ENCODE results near the gene ACTN1.

DNA sequence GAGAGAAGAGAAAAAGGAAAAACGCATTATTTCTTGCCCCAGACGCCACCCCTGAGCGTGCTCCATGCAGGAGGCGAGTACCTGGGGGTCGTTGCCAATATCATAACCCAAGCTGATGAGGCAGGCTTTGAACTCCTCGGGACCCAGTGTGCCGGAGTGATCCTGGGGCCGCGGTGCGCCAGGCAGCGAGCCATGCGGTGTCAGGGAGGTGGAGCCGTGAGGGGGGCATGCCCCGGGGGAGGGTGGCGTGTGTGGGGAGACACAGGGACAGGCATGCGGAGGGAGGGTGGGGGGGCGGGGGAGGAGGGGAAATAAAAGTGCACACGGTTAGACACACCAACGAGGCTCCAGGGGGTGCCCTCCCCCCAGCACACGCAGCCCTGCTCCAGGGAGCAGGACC, 100.2 kb downstream of the ACTN1 start:
- no peak for TF ChIP-seq EZH2phosphoT487 (IDR thresholded peaks at IDR 0.05; ENCODE audit: unreplicated experiment)
- no peak for TF ChIP-seq JUNB (IDR thresholded peaks at IDR 0.05; ENCODE audit: unreplicated experiment)
- TF ChIP-seq, protein P1, sequence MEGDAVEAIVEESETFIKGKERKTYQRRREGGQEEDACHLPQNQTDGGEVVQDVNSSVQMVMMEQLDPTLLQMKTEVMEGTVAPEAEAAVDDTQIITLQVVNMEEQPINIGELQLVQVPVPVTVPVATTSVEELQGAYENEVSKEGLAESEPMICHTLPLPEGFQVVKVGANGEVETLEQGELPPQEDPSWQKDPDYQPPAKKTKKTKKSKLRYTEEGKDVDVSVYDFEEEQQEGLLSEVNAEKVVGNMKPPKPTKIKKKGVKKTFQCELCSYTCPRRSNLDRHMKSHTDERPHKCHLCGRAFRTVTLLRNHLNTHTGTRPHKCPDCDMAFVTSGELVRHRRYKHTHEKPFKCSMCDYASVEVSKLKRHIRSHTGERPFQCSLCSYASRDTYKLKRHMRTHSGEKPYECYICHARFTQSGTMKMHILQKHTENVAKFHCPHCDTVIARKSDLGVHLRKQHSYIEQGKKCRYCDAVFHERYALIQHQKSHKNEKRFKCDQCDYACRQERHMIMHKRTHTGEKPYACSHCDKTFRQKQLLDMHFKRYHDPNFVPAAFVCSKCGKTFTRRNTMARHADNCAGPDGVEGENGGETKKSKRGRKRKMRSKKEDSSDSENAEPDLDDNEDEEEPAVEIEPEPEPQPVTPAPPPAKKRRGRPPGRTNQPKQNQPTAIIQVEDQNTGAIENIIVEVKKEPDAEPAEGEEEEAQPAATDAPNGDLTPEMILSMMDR (conservative IDR thresholded peaks at IDR 0.05; ENCODE audit: low read depth in 2 of 2): no peak
